Measurements from ENCODE around the gene HP1BP3. TPM values are rescaled to one million over a fixed set of nuclear protein-coding genes. Genes with fewer than 3 reads are reported as not detected.

Gene HP1BP3
- total and polyA plus RNA-seq, 4 donors: 240 to 302 (median 286) TPM

DNA sequence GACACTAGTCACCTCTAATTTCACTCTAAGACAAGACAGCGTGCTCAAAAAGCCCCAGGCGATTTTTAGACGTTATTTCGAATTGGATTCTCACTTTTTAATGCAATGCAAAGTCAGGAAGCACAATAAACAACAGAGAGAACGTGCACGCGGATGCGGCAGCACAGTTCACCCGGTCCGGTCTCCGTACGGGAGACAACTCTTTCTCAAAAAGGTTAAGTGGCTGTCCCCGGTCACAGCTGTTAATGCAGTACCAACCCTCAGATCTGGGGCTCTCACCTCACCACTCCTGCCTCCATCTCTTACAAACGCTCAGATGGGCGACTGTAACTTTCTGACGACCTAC is 1.2 kb downstream of the HP1BP3 start:
- no peak for DNase-seq (ENCODE audit: low read depth in 4 of 6, low spot score in 6 of 6)
- Histone ChIP-seq H3K4me1 (ENCODE audit: control insufficient read depth, insufficient read depth, low read length) (peaks cover 33% of the 10 kb centered on the region), H3K27ac (ENCODE audit: low read depth, low read length) (peak overlapping the region; percentile 96), H3K4me3 (ENCODE audit: low read depth, low read length) (peak overlapping the region; percentile 89), H3K36me3 (ENCODE audit: control insufficient read depth, insufficient read depth, low read length) (no peaks in the 10 kb centered on the region), H3K27me3 (ENCODE audit: control insufficient read depth, insufficient read depth, low read length) (no peaks in the 10 kb centered on the region), H3K9me3 (ENCODE audit: control insufficient read depth, insufficient read depth, low read length) (no peaks in the 10 kb centered on the region)
- WGBS (ENCODE audit: insufficient coverage): 0% methylated on average over 16 of the region's 16 CpGs

DNA sequence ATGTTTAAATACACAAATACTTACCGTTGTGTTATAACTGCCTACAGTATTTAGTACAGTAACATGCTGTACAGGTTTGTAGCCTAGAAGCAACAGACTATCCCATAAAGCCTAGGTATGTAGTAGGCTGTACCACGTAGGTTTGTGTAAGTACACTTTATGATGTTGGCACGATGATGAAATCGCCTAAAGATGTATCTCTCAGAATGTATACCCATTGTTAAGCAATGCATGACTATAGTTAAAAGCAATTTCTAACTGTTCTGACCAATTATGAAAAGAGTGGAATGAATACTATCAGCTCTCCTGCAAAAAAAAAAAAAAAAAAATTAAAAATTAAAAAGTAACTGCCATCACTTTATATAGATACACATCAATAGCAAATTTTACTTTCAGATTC is 11.4 kb downstream of the HP1BP3 start:
- no peak for DNase-seq (ENCODE audit: low read depth in 4 of 6, low spot score in 6 of 6)
- Histone ChIP-seq H3K27me3 (ENCODE audit: control insufficient read depth, insufficient read depth, low read length) (no peaks in the 10 kb centered on the region), H3K4me3 (ENCODE audit: low read depth, low read length) (no peak overlapping the region), H3K36me3 (ENCODE audit: control insufficient read depth, insufficient read depth, low read length) (peaks cover 21% of the 10 kb centered on the region), H3K27ac (ENCODE audit: low read depth, low read length) (no peak overlapping the region), H3K9me3 (ENCODE audit: control insufficient read depth, insufficient read depth, low read length) (no peaks in the 10 kb centered on the region), H3K4me1 (ENCODE audit: control insufficient read depth, insufficient read depth, low read length) (no peaks in the 10 kb centered on the region)
- no CpG with 5 or more reads among the region's 4 CpGs for WGBS (ENCODE audit: insufficient coverage)

DNA sequence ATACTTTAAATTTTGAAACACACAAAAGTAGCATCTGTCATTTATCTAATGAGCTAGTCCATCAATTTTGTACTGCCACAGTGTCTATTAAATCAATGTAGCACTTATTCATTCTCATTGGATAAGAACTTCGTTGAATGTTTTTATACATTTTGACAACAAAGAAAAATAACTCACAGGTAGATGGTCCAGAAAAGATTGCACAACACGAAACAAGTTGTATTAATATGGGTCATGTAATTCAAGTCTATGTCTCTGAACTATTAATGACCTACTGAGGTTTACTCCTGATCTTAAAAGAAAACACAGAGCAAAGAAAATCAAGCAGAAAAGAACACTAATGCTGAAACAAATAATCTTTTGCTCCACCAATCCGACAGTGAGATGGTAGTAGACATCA is 15.3 kb downstream of the HP1BP3 start:
- Histone ChIP-seq H3K9me3 (ENCODE audit: control insufficient read depth, insufficient read depth, low read length) (no peaks in the 10 kb centered on the region), H3K36me3 (ENCODE audit: control insufficient read depth, insufficient read depth, low read length) (peaks cover 47% of the 10 kb centered on the region), H3K27ac (ENCODE audit: low read depth, low read length) (no peak overlapping the region), H3K4me3 (ENCODE audit: low read depth, low read length) (no peak overlapping the region), H3K27me3 (ENCODE audit: control insufficient read depth, insufficient read depth, low read length) (no peaks in the 10 kb centered on the region), H3K4me1 (ENCODE audit: control insufficient read depth, insufficient read depth, low read length) (no peaks in the 10 kb centered on the region)
- DNase-seq (ENCODE audit: low read depth in 4 of 6, low spot score in 6 of 6): no peak
- WGBS (ENCODE audit: insufficient coverage): no CpG with 5 or more reads among the region's 3 CpGs

GRCh38 chr1:20770314-20771087 is 16.6 kb downstream of the HP1BP3 start:
- WGBS (ENCODE audit: insufficient coverage): 92% methylated on average over 4 of the region's 6 CpGs
- Histone ChIP-seq H3K9me3 (ENCODE audit: control insufficient read depth, insufficient read depth, low read length) (no peaks in the 10 kb centered on the region), H3K36me3 (ENCODE audit: control insufficient read depth, insufficient read depth, low read length) (peaks cover 58% of the 10 kb centered on the region), H3K27ac (ENCODE audit: low read depth, low read length) (no peak overlapping the region), H3K4me1 (ENCODE audit: control insufficient read depth, insufficient read depth, low read length) (no peaks in the 10 kb centered on the region), H3K4me3 (ENCODE audit: low read depth, low read length) (no peak overlapping the region), H3K27me3 (ENCODE audit: control insufficient read depth, insufficient read depth, low read length) (no peaks in the 10 kb centered on the region)
- DNase-seq (ENCODE audit: low read depth in 4 of 6, low spot score in 6 of 6): no peak

GRCh38 chr1:20767271-20767670 is 19.8 kb downstream of the HP1BP3 start:
- no peak for DNase-seq (ENCODE audit: low read depth in 4 of 6, low spot score in 6 of 6)
- Histone ChIP-seq H3K36me3 (ENCODE audit: control insufficient read depth, insufficient read depth, low read length) (peaks cover 55% of the 10 kb centered on the region), H3K27me3 (ENCODE audit: control insufficient read depth, insufficient read depth, low read length) (no peaks in the 10 kb centered on the region), H3K4me3 (ENCODE audit: low read depth, low read length) (no peak overlapping the region), H3K9me3 (ENCODE audit: control insufficient read depth, insufficient read depth, low read length) (no peaks in the 10 kb centered on the region), H3K4me1 (ENCODE audit: control insufficient read depth, insufficient read depth, low read length) (no peaks in the 10 kb centered on the region), H3K27ac (ENCODE audit: low read depth, low read length) (no peak overlapping the region)

DNA sequence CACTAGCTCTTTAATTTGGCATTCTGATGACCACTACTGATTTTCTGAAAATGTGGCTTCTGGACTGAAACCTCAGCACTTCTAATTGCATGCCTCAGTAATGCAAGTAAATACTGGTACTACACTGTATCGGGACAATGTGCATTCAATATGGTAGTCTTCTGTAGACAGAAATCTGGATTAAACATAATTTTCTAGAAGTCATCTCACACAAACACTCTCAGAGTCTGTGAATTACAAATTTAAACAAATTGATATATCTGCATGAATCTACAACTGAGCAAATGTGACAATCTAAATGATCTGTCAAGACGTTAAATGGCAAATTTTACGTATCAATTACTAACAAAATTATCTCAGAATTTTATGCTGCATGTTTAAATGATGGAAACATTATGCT is 23.7 kb downstream of the HP1BP3 start:
- Histone ChIP-seq H3K4me3 (ENCODE audit: low read depth, low read length) (no peak overlapping the region), H3K4me1 (ENCODE audit: control insufficient read depth, insufficient read depth, low read length) (no peaks in the 10 kb centered on the region), H3K9me3 (ENCODE audit: control insufficient read depth, insufficient read depth, low read length) (no peaks in the 10 kb centered on the region), H3K27ac (ENCODE audit: low read depth, low read length) (no peak overlapping the region), H3K27me3 (ENCODE audit: control insufficient read depth, insufficient read depth, low read length) (no peaks in the 10 kb centered on the region), H3K36me3 (ENCODE audit: control insufficient read depth, insufficient read depth, low read length) (peaks cover 64% of the 10 kb centered on the region)
- no CpG with 5 or more reads among the region's 3 CpGs for WGBS (ENCODE audit: insufficient coverage)
- no peak for DNase-seq (ENCODE audit: low read depth in 4 of 6, low spot score in 6 of 6)

DNA sequence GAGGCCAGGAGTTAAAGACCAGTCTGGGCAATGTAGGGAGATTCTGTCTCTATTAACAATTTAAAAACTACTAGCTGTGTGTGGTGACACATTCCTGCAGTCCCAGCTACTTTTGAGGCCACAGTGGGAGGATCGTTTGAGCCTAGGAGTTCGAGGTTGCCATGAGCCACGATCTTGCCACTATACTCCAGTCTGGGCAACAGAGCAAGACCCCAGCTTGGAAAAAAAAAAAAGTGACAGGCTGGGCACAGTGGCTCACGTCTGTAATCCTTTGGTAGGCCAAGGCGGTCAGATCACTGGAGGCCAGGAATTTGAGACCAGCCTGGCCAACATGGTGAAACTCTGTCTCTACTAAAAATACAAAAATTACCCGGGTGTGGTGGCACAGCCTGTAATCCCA is 26.8 kb downstream of the HP1BP3 start:
- Histone ChIP-seq H3K4me1 (ENCODE audit: control insufficient read depth, insufficient read depth, low read length) (no peaks in the 10 kb centered on the region), H3K4me3 (ENCODE audit: low read depth, low read length) (no peak overlapping the region), H3K27ac (ENCODE audit: low read depth, low read length) (no peak overlapping the region), H3K9me3 (ENCODE audit: control insufficient read depth, insufficient read depth, low read length) (no peaks in the 10 kb centered on the region), H3K27me3 (ENCODE audit: control insufficient read depth, insufficient read depth, low read length) (no peaks in the 10 kb centered on the region), H3K36me3 (ENCODE audit: control insufficient read depth, insufficient read depth, low read length) (peaks cover 61% of the 10 kb centered on the region)
- 97% methylated on average over 6 of the region's 6 CpGs for WGBS (ENCODE audit: insufficient coverage)
- DNase-seq (ENCODE audit: low read depth in 4 of 6, low spot score in 6 of 6): no peak

DNA sequence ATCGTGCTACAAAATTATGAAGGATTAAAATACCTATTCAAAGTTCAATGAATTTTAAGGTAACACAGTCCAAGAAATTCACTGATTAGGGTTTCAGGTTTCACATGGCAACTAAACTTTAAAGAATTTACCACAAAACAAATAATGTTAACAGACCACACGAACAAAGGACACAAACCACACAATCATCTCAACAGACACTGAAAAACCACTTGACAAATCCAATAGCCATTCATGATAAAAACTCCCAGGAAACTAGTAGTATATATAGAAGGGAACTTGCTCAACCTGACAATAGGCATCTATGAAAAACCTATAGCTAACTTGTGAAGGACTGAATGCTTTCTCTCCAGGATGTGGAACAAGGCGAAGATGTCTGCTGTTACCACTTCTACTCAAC is 33.5 kb downstream of the HP1BP3 start:
- Histone ChIP-seq H3K4me3 (ENCODE audit: low read depth, low read length) (no peak overlapping the region), H3K27ac (ENCODE audit: low read depth, low read length) (no peak overlapping the region), H3K9me3 (ENCODE audit: control insufficient read depth, insufficient read depth, low read length) (no peaks in the 10 kb centered on the region), H3K36me3 (ENCODE audit: control insufficient read depth, insufficient read depth, low read length) (peaks cover 47% of the 10 kb centered on the region), H3K4me1 (ENCODE audit: control insufficient read depth, insufficient read depth, low read length) (no peaks in the 10 kb centered on the region), H3K27me3 (ENCODE audit: control insufficient read depth, insufficient read depth, low read length) (no peaks in the 10 kb centered on the region)
- DNase-seq (ENCODE audit: low read depth in 4 of 6, low spot score in 6 of 6): no peak
- no CpG with 5 or more reads among the region's 3 CpGs for WGBS (ENCODE audit: insufficient coverage)

GRCh38 chr1:20751462-20751990 is 35.6 kb downstream of the HP1BP3 start:
- Histone ChIP-seq H3K9me3 (ENCODE audit: control insufficient read depth, insufficient read depth, low read length) (no peaks in the 10 kb centered on the region), H3K27ac (ENCODE audit: low read depth, low read length) (no peak overlapping the region), H3K4me3 (ENCODE audit: low read depth, low read length) (no peak overlapping the region), H3K36me3 (ENCODE audit: control insufficient read depth, insufficient read depth, low read length) (peaks cover 35% of the 10 kb centered on the region), H3K27me3 (ENCODE audit: control insufficient read depth, insufficient read depth, low read length) (no peaks in the 10 kb centered on the region), H3K4me1 (ENCODE audit: control insufficient read depth, insufficient read depth, low read length) (no peaks in the 10 kb centered on the region)
- 80% methylated on average over 1 of the region's 3 CpGs for WGBS (ENCODE audit: insufficient coverage)
- DNase-seq (ENCODE audit: low read depth in 4 of 6, low spot score in 6 of 6): no peak

- H3K27me3 ChIP-seq (ENCODE audit: control insufficient read depth, insufficient read depth, low read length): no peaks in the 10 kb centered on the region
- no peak for DNase-seq (ENCODE audit: low read depth in 4 of 6, low spot score in 6 of 6)
- no peak overlapping the region for H3K4me3 ChIP-seq (ENCODE audit: low read depth, low read length)
- no peak overlapping the region for H3K27ac ChIP-seq (ENCODE audit: low read depth, low read length)
- H3K36me3 ChIP-seq (ENCODE audit: control insufficient read depth, insufficient read depth, low read length): peaks cover 41% of the 10 kb centered on the region
- H3K4me1 ChIP-seq (ENCODE audit: control insufficient read depth, insufficient read depth, low read length): no peaks in the 10 kb centered on the region
- H3K9me3 ChIP-seq (ENCODE audit: control insufficient read depth, insufficient read depth, low read length): no peaks in the 10 kb centered on the region
Observed at GRCh38 chr1:20742671-20743070, 44.4 kb downstream of the HP1BP3 start.
